Measurements from ENCODE around the gene SLC35A2.

Gene SLC35A2

GRCh38 chrX:48911412-48912182, at the start of gene SLC35A2:
Gene SLC35A2, minus strand, starts transcription at chrX:48911646. Its CDS starts 10 bp downstream, at chrX:48911636.
- DNase-seq (ENCODE audit: low read depth) = peak; percentile 81

GRCh38 chrX:48960291-48960690, 48.8 kb upstream of the SLC35A2 start:
- DNase-seq (ENCODE audit: low read depth) = no peak

GRCh38 chrX:48958635-48959094, 47.2 kb upstream of the SLC35A2 start:
- DNase-seq (ENCODE audit: low read depth) = no peak

- peak; percentile 81 for DNase-seq (ENCODE audit: low read depth)
Observed at GRCh38 chrX:48957827-48958634, 46.6 kb upstream of the SLC35A2 start.

GRCh38 chrX:48957477-48957826, 46.0 kb upstream of the SLC35A2 start, which contains the start of gene OTUD5:
Gene OTUD5, minus strand, starts transcription at chrX:48957607. Its CDS starts 37 bp downstream, at chrX:48957570.
- peak; percentile 45 for DNase-seq (ENCODE audit: low read depth)

- no peak for DNase-seq (ENCODE audit: low read depth)
Observed at GRCh38 chrX:48956728-48957414, 45.4 kb upstream of the SLC35A2 start.

- DNase-seq (ENCODE audit: low read depth) = no peak
Observed at GRCh38 chrX:48948589-48948988, 37.1 kb upstream of the SLC35A2 start.

GRCh38 chrX:48945517-48946348, 34.3 kb upstream of the SLC35A2 start:
- no peak for DNase-seq (ENCODE audit: low read depth)

GRCh38 chrX:48942895-48943294, 31.4 kb upstream of the SLC35A2 start:
- no peak for DNase-seq (ENCODE audit: low read depth)

- no peak for DNase-seq (ENCODE audit: low read depth)
Observed at GRCh38 chrX:48940404-48940955, 29.0 kb upstream of the SLC35A2 start.

GRCh38 chrX:48939524-48940228, 28.2 kb upstream of the SLC35A2 start:
- no peak for DNase-seq (ENCODE audit: low read depth)

- DNase-seq (ENCODE audit: low read depth) = peak; percentile 34
Observed at GRCh38 chrX:48938721-48939425, 27.4 kb upstream of the SLC35A2 start.

- DNase-seq (ENCODE audit: low read depth) = peak; percentile 77
Observed at GRCh38 chrX:48937054-48937907, 25.8 kb upstream of the SLC35A2 start.

GRCh38 chrX:48936429-48937053, 25.1 kb upstream of the SLC35A2 start:
- DNase-seq (ENCODE audit: low read depth) = no peak

GRCh38 chrX:48935301-48935670, 23.8 kb upstream of the SLC35A2 start:
- DNase-seq (ENCODE audit: low read depth) = no peak

GRCh38 chrX:48934581-48935300, 23.3 kb upstream of the SLC35A2 start:
- DNase-seq (ENCODE audit: low read depth) = no peak

- DNase-seq (ENCODE audit: low read depth) = no peak
Observed at GRCh38 chrX:48933757-48934156, 22.3 kb upstream of the SLC35A2 start.
